ENCODE results near the gene CLEC14A. TPM values are rescaled to one million over a fixed set of nuclear protein-coding genes. Genes with fewer than 3 reads are reported as not detected.

The CLEC14A gene
- total RNA-seq, 2 donors from 2014 or later, result 0.29 to 0.59 TPM

DNA sequence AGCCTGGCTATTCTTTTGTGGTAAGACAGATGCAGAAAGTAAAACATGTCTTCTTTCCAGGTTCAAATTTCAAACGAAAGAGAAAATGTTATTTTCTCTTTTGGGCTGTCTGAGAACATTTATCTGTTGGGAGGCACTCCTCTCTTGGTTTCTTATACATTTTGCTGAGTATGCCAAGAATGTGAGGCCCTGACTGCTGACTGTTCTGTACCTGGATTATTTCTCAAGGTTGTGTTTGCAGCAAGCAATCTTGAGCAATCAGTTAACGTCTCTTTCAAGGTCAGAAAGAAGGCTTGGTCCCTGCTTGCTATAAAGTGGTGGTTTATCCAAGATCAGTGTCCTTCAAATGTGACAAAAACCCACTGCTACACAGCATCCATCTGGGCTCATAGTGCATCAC, 38.3 kb downstream of the CLEC14A start:
- H3K9me3 Mint-ChIP-seq, result no peaks in the 10 kb centered on the region
- no peaks in the 10 kb centered on the region for H3K4me1 ChIP-seq (ENCODE audit: control insufficient read depth, insufficient read depth, low read length)
- no peak overlapping the region for H3K4me3 ChIP-seq (ENCODE audit: low read length)
- DNase-seq, result no peak
- no peak overlapping the region for H3K27ac Mint-ChIP-seq
- peaks cover 7% of the 10 kb centered on the region for H3K4me1 Mint-ChIP-seq
- H3K9me3 ChIP-seq (ENCODE audit: control insufficient read depth, low read length), result no peaks in the 10 kb centered on the region
- H3K4me3 Mint-ChIP-seq, result no peak overlapping the region
- TF ChIP-seq, protein P1, sequence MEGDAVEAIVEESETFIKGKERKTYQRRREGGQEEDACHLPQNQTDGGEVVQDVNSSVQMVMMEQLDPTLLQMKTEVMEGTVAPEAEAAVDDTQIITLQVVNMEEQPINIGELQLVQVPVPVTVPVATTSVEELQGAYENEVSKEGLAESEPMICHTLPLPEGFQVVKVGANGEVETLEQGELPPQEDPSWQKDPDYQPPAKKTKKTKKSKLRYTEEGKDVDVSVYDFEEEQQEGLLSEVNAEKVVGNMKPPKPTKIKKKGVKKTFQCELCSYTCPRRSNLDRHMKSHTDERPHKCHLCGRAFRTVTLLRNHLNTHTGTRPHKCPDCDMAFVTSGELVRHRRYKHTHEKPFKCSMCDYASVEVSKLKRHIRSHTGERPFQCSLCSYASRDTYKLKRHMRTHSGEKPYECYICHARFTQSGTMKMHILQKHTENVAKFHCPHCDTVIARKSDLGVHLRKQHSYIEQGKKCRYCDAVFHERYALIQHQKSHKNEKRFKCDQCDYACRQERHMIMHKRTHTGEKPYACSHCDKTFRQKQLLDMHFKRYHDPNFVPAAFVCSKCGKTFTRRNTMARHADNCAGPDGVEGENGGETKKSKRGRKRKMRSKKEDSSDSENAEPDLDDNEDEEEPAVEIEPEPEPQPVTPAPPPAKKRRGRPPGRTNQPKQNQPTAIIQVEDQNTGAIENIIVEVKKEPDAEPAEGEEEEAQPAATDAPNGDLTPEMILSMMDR (conservative IDR thresholded peaks at IDR 0.05), result no peak
- H3K36me3 Mint-ChIP-seq (ENCODE audit: low read depth), result no peaks in the 10 kb centered on the region
- WGBS, 2 experiments (ENCODE audit: insufficient coverage in 1 of 2, insufficient read length in 1 of 2), result 82 to 92% methylated on average over 2 of the region's 2 CpGs
- H3K27ac ChIP-seq (ENCODE audit: low read depth, low read length), result no peak overlapping the region
- H3K36me3 ChIP-seq (ENCODE audit: control insufficient read depth, insufficient read depth, low read length), result no peaks in the 10 kb centered on the region
- peaks cover 24% of the 10 kb centered on the region for H3K27me3 ChIP-seq (ENCODE audit: control insufficient read depth, insufficient read depth, low read length, poor library complexity, severe bottlenecking)
- H3K27me3 Mint-ChIP-seq (ENCODE audit: insufficient read depth), result peaks cover 53% of the 10 kb centered on the region
- H3K9ac ChIP-seq (ENCODE audit: extremely low read depth, low read length, poor library complexity, severe bottlenecking), result no peak overlapping the region

DNA sequence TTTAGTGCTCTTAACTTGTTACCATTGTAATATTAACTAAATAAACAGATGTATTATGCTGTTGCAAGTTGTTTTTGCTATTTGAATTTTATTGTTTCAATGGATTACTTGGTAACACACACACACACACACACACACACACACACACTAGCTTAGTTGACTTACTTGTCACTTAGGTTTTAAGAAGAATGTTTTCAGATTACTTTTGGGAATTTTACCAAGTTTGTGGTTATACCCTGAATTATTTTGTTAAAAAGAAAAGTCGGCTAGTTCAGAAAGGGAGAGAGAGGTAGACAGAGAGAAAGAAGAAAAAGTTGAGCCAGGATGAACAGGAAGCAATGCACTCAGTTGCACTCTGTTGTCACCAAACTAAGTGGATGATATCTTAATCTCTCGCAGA, 42.9 kb downstream of the CLEC14A start:
- Histone ChIP-seq H3K4me3 (ENCODE audit: low read length) (no peak overlapping the region), H3K9me3 (ENCODE audit: control insufficient read depth, low read length) (no peaks in the 10 kb centered on the region), H3K4me1 (ENCODE audit: control insufficient read depth, insufficient read depth, low read length) (no peaks in the 10 kb centered on the region), H3K9ac (ENCODE audit: extremely low read depth, low read length, poor library complexity, severe bottlenecking) (no peak overlapping the region), H3K36me3 (ENCODE audit: control insufficient read depth, insufficient read depth, low read length) (no peaks in the 10 kb centered on the region), H3K27me3 (ENCODE audit: control insufficient read depth, insufficient read depth, low read length, poor library complexity, severe bottlenecking) (peaks cover 69% of the 10 kb centered on the region), H3K27ac (ENCODE audit: low read depth, low read length) (no peak overlapping the region)
- H3K4me3 Mint-ChIP-seq, result no peak overlapping the region
- peaks cover 86% of the 10 kb centered on the region for H3K27me3 Mint-ChIP-seq (ENCODE audit: insufficient read depth)
- DNase-seq, result no peak
- 83 to 100% methylated on average over 1 to 2 of the region's 2 CpGs for WGBS, 2 experiments (ENCODE audit: insufficient coverage in 1 of 2, insufficient read length in 1 of 2)
- peaks cover 21% of the 10 kb centered on the region for H3K4me1 Mint-ChIP-seq
- TF ChIP-seq, protein P1 (conservative IDR thresholded peaks at IDR 0.05), result no peak
- peaks cover 4% of the 10 kb centered on the region for H3K9me3 Mint-ChIP-seq
- H3K27ac Mint-ChIP-seq, result no peak overlapping the region
- no peaks in the 10 kb centered on the region for H3K36me3 Mint-ChIP-seq (ENCODE audit: low read depth)

DNA sequence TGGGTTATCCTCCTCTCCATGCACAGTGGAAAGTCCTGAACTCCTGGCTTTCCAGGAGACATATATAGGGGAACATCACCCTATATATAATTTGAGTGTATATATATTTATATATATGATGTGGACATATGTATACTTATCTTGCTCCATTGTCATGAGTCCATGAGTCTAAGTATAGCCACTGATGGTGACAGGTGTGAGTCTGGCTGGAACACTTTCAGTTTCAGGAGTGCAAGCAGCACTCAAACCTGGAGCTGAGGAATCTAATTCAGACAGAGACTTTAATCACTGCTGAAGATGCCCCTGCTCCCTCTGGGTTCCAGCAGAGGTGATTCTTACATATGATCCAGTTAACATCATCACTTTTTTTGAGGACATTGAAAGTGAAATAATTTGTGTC, 43.8 kb downstream of the CLEC14A start:
- H3K9me3 Mint-ChIP-seq, result peaks cover 4% of the 10 kb centered on the region
- peaks cover 88% of the 10 kb centered on the region for H3K27me3 Mint-ChIP-seq (ENCODE audit: insufficient read depth)
- H3K4me3 Mint-ChIP-seq, result no peak overlapping the region
- no peaks in the 10 kb centered on the region for H3K36me3 Mint-ChIP-seq (ENCODE audit: low read depth)
- no peak overlapping the region for H3K27ac Mint-ChIP-seq
- H3K27me3 ChIP-seq (ENCODE audit: control insufficient read depth, insufficient read depth, low read length, poor library complexity, severe bottlenecking), result peaks cover 77% of the 10 kb centered on the region
- H3K4me1 ChIP-seq (ENCODE audit: control insufficient read depth, insufficient read depth, low read length), result no peaks in the 10 kb centered on the region
- no peak overlapping the region for H3K4me3 ChIP-seq (ENCODE audit: low read length)
- TF ChIP-seq, protein P1 (conservative IDR thresholded peaks at IDR 0.05), result no peak
- H3K9me3 ChIP-seq (ENCODE audit: control insufficient read depth, low read length), result no peaks in the 10 kb centered on the region
- H3K4me1 Mint-ChIP-seq, result peaks cover 29% of the 10 kb centered on the region
- no peak overlapping the region for H3K27ac ChIP-seq (ENCODE audit: low read depth, low read length)
- no peaks in the 10 kb centered on the region for H3K36me3 ChIP-seq (ENCODE audit: control insufficient read depth, insufficient read depth, low read length)
- no peak overlapping the region for H3K9ac ChIP-seq (ENCODE audit: extremely low read depth, low read length, poor library complexity, severe bottlenecking)
- DNase-seq, result no peak

Data from endodermal cell (in vitro differentiated cells).